HepG2 (cell line): Measurements from ENCODE around the gene TSPAN32. TPM values are rescaled to one million over a fixed set of nuclear protein-coding genes. Genes with fewer than 3 reads are reported as not detected.

Source experiments
- CHD2 ChIP-seq: IDR thresholded peaks from 2 replicates; pipeline ENCODE4 v1.6.1; 2011; ENCODE audit warnings: low read depth, low read length, improper control_type of control experiment
- HOXA7 ChIP-seq: sonication (generic); formaldehyde crosslinking; IDR thresholded peaks from 2 replicates; pipeline ENCODE4 v1.8.1; 2022; ENCODE audit warnings: mild to moderate bottlenecking, missing genetic modification reagents, moderate library complexity
- JARID2 ChIP-seq: sonication (generic); formaldehyde crosslinking; IDR thresholded peaks from 2 replicates; pipeline ENCODE4 v1.8.1; 2023; ENCODE audit warnings: missing genetic modification reagents, inconsistent platforms; ENCODE audit not compliant: insufficient replicate concordance
- MAFK ChIP-seq, 2 experiments: IDR thresholded peaks in 1 of 2; conservative IDR thresholded peaks in 1 of 2; 2 replicates each; pipeline ENCODE4 v1.6.1; 2011; ENCODE audit warnings: improper control_type of control experiment in 2 of 2, low read length in 2 of 2
- SNAPC2 ChIP-seq: sonication (generic); formaldehyde crosslinking; IDR thresholded peaks from 2 replicates; pipeline ENCODE4 v1.8.1; 2022; ENCODE audit warnings: mild to moderate bottlenecking, missing genetic modification reagents
- SNRNP70 ChIP-seq: fragments of 200-400 bp; formaldehyde crosslinking; IDR thresholded peaks from 2 replicates; pipeline ENCODE4 v1.6.1; 2017; ENCODE audit warnings: mild to moderate bottlenecking, low read depth, low read length, moderate library complexity
- SSRP1 ChIP-seq: IDR thresholded peaks from 2 replicates; pipeline ENCODE4 v1.6.1; 2016; ENCODE audit warnings: control low read depth
- STAG1 ChIP-seq: sonication (generic); formaldehyde crosslinking; IDR thresholded peaks from 2 replicates; pipeline ENCODE4 v1.4.0; 2020; ENCODE audit warnings: missing genetic modification reagents
- TBX2 ChIP-seq: sonication (generic); formaldehyde crosslinking; IDR thresholded peaks from 2 replicates; pipeline ENCODE4 v1.5.0; 2020; ENCODE audit warnings: missing genetic modification reagents, mild to moderate bottlenecking, borderline replicate concordance
- TCF12 ChIP-seq, 2 experiments: fragments of 450-650 bp in 1 of 2; sonication (generic) in 1 of 2; formaldehyde crosslinking in 1 of 2; IDR thresholded peaks; 2 replicates each; pipeline versions ENCODE4 v1.6.1 to v1.8.0; 2017 to 2022; ENCODE audit warnings: antibody characterized with exemption in 1 of 2, mild to moderate bottlenecking in 1 of 2, missing genetic modification reagents in 1 of 2, moderate library complexity in 1 of 2
- TFE3 ChIP-seq: IDR thresholded peaks from 2 replicates; pipeline ENCODE4 v1.6.1; 2016
- ZC3H4 ChIP-seq: sonication (generic); formaldehyde crosslinking; IDR thresholded peaks from 2 replicates; pipeline ENCODE4 v1.4.0; 2020; ENCODE audit warnings: missing genetic modification reagents, borderline replicate concordance
- ZFAT ChIP-seq: sonication (generic); formaldehyde crosslinking; conservative IDR thresholded peaks from 2 replicates; pipeline ENCODE4 v1.8.1; 2023; ENCODE audit warnings: missing genetic modification reagents, inconsistent platforms
- ZKSCAN5 ChIP-seq: sonication (generic); formaldehyde crosslinking; IDR thresholded peaks from 2 replicates; pipeline ENCODE4 v1.5.1; 2020; ENCODE audit warnings: mild to moderate bottlenecking, missing genetic modification reagents
- ZNF30 ChIP-seq: sonication (generic); formaldehyde crosslinking; IDR thresholded peaks from 2 replicates; pipeline ENCODE4 v1.5.0; 2020; ENCODE audit warnings: mild to moderate bottlenecking, missing genetic modification reagents
- ZNF329 ChIP-seq: sonication (generic); formaldehyde crosslinking; IDR thresholded peaks from 2 replicates; pipeline ENCODE4 v1.9.0; 2021; ENCODE audit warnings: low read depth, mild to moderate bottlenecking, missing genetic modification reagents
- ZNF710 ChIP-seq: sonication (generic); formaldehyde crosslinking; IDR thresholded peaks from 2 replicates; pipeline ENCODE4 v1.5.0; 2020; ENCODE audit warnings: mild to moderate bottlenecking, missing genetic modification reagents, borderline replicate concordance
- ZNF883 ChIP-seq: sonication (generic); formaldehyde crosslinking; IDR thresholded peaks from 2 replicates; pipeline ENCODE4 v1.5.1; 2020; ENCODE audit warnings: mild to moderate bottlenecking, missing genetic modification reagents; ENCODE audit errors: not compliant biosample characterization
- polyA plus RNA-seq, 8 experiments: library from polyadenylated mRNA; depleted of rRNA in 3 of 8; stranded (reverse) in 7 of 8; unstranded in 1 of 8; fragments of >200 nt; fragmentation: Illumina TruSeq in 4 of 8; extraction: Trizol in 4 of 8; gene quantifications; 2 replicates each; pipeline versions ENCODE4 v1.2.1 to v1.2.3, GENCODE V29; 2011 to 2016; ENCODE audit warnings: low read depth in 4 of 8, missing spikeins in 1 of 8, mixed read lengths in 1 of 8; ENCODE audit not compliant: insufficient read depth in 1 of 8
- total RNA-seq, 5 experiments: library from RNA; depleted of rRNA; stranded (reverse); fragments of >200 nt; fragmentation: Illumina TruSeq; extraction: Trizol; gene quantifications; 2 replicates each; pipeline ENCODE4 v1.2.3, GENCODE V29; 2016; ENCODE audit warnings: low read depth in 1 of 5
- TF ChIP-seq, protein P1 (sequence below): sonication (generic); formaldehyde crosslinking; IDR thresholded peaks from 2 replicates; pipeline ENCODE4 v1.4.0; 2020; ENCODE audit warnings: mild to moderate bottlenecking, missing genetic modification reagents, borderline replicate concordance
- TF ChIP-seq, protein P2 (sequence below): IDR thresholded peaks from 2 replicates; pipeline ENCODE4 v1.6.1; 2016; ENCODE audit warnings: low read depth, borderline replicate concordance

The TSPAN32 gene
- total and polyA plus RNA-seq, 2 of the 13 experiments (the other 11 are each of a cell fraction or from before 2014, with no cell fraction given), result 0.09 to 0.70 TPM

DNA sequence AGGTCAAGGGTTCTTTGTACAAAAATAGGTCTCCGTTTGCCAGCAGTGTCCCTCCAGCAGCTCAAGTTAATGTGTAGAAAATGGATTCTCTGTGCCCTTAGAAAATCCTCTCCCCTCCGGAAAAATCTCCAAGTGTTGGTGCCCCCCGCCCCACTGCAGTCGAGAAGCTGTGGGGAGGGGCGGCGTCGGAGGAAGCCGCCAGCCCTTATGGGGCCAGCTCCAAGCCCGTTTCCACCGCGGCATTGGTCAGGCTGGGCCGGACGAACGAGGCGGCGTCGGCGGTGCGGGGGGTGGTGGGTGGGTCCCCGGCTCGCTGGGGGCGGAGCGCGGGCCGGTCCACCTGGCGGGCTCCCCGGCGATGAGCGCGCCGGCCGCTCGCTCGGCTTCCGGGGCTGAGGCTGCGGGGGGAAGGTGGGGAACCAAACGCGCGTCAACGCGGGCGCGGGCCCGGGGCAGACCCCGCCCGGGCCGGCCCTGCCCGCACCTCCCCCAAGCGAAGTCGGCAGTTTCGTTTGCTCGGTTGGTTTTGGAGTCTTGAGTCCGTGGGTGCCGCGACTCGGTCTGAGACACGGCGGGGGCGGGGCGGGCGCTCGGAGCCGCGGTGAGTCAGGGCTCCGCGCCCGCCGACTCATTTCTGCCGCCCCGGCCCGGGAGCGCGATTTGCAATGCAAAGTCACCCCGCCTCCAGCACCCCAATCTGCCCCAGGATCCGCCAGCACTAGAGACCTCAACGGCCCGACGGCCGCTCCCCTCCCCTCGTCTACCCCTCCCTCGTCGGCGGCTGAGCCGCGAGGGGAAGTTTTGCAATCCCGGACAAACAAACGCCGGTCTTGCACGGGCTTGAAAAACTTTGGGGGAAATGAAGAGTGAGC, 32.8 kb upstream of the TSPAN32 start (continued):
- TF ChIP-seq, protein P1, sequence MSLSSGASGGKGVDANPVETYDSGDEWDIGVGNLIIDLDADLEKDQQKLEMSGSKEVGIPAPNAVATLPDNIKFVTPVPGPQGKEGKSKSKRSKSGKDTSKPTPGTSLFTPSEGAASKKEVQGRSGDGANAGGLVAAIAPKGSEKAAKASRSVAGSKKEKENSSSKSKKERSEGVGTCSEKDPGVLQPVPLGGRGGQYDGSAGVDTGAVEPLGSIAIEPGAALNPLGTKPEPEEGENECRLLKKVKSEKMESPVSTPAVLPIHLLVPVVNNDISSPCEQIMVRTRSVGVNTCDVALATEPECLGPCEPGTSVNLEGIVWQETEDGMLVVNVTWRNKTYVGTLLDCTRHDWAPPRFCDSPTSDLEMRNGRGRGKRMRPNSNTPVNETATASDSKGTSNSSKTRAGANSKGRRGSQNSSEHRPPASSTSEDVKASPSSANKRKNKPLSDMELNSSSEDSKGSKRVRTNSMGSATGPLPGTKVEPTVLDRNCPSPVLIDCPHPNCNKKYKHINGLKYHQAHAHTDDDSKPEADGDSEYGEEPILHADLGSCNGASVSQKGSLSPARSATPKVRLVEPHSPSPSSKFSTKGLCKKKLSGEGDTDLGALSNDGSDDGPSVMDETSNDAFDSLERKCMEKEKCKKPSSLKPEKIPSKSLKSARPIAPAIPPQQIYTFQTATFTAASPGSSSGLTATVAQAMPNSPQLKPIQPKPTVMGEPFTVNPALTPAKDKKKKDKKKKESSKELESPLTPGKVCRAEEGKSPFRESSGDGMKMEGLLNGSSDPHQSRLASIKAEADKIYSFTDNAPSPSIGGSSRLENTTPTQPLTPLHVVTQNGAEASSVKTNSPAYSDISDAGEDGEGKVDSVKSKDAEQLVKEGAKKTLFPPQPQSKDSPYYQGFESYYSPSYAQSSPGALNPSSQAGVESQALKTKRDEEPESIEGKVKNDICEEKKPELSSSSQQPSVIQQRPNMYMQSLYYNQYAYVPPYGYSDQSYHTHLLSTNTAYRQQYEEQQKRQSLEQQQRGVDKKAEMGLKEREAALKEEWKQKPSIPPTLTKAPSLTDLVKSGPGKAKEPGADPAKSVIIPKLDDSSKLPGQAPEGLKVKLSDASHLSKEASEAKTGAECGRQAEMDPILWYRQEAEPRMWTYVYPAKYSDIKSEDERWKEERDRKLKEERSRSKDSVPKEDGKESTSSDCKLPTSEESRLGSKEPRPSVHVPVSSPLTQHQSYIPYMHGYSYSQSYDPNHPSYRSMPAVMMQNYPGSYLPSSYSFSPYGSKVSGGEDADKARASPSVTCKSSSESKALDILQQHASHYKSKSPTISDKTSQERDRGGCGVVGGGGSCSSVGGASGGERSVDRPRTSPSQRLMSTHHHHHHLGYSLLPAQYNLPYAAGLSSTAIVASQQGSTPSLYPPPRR (CRISPR knock-in tag), result no peak; the same call in 1 of the 2 replicates
- TF ChIP-seq SSRP1 (CRISPR knock-in tag) (no peak), SNRNP70 (no peak), SNAPC2 (CRISPR knock-in tag) (no peak), ZC3H4 (CRISPR knock-in tag) (0 out of 2 replicates have a peak, but pooled peaks have one; percentile 63), STAG1 (CRISPR knock-in tag) (no peak), TFE3 (CRISPR knock-in tag) (peak; percentile 54; the same call in 1 of the 2 replicates), ZNF883 (peak; percentile 44), TBX2 (CRISPR knock-in tag) (no peak), CHD2 (no peak), HOXA7 (CRISPR knock-in tag) (no peak), TCF12 (IDR thresholded peaks at IDR 0.05) (no peak), TCF12 (CRISPR knock-in tag; IDR thresholded peaks at IDR 0.05) (no peak), ZNF710 (CRISPR knock-in tag) (0 out of 2 replicates have a peak, but pooled peaks have one; percentile 3), ZFAT (no peak), ZNF30 (CRISPR knock-in tag) (no peak), JARID2 (CRISPR knock-in tag) (no peak), ZNF329 (CRISPR knock-in tag) (no peak), MAFK (conservative IDR thresholded peaks at IDR 0.05 in 1 of 2, IDR thresholded peaks at IDR 0.05 in 1 of 2; ENCODE audit: low read length in 2 of 2) (no peak), ZKSCAN5 (no peak)
- TF ChIP-seq, protein P2, sequence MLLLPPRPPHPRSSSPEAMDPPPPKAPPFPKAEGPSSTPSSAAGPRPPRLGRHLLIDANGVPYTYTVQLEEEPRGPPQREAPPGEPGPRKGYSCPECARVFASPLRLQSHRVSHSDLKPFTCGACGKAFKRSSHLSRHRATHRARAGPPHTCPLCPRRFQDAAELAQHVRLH (CRISPR knock-in tag), result peak; percentile 45; the same call in 1 of the 2 replicates
